SK-N-SH (cell line): ENCODE results near the gene DRGX. TPM values are rescaled to one million over a fixed set of nuclear protein-coding genes. Genes with fewer than 3 reads are reported as not detected.

ENCODE experiments used
- CTCF ChIA-PET: fragments of 300-600, 350-600 bp; formaldehyde crosslinking; extraction: SDS; loops from one replicate; lab custom pipeline; 2021; lab: Yijun Ruan, JAX
- POLR2A ChIA-PET: fragments of 350-600 bp; sonication (Branson Sonifier 250); formaldehyde crosslinking; extraction: SDS; loops from one replicate; lab custom pipeline; 2020; ENCODE audit warnings: antibody characterized with exemption, inconsistent platforms; lab: Yijun Ruan, JAX
- DNase-seq: peaks from one replicate; pipeline ENCODE4 v3.0.0; 2012
- H2AFZ ChIP-seq: fragments of 200-600 bp; sonication (generic); 2 replicates; pipeline ENCODE4 v1.8.1; 2016; ENCODE audit warnings: antibody characterized with exemption, mild to moderate bottlenecking, low read depth
- H3F3A ChIP-seq: fragments of 200-600 bp; sonication (generic); replicated peaks from 2 replicates; pipeline ENCODE3; 2016; ENCODE audit warnings: antibody characterized with exemption, mild to moderate bottlenecking; ENCODE audit not compliant: insufficient read depth
- H3K27ac ChIP-seq, 2 experiments: fragments of 200-500 bp in 1 of 2; fragments of 200-600 bp in 1 of 2; sonication (Bioruptor generic) in 1 of 2; sonication (generic), shearing (Covaris generic) in 1 of 2; 2 replicates each; pipeline versions ENCODE4 v1.5.1 to v1.6.1; 2014 to 2016; ENCODE audit warnings: low read depth in 2 of 2, inconsistent platforms in 1 of 2, low read length in 1 of 2, mild to moderate bottlenecking in 1 of 2, mixed read lengths in 1 of 2
- H3K27me3 ChIP-seq: fragments of 200-600 bp; sonication (generic), shearing (Covaris generic); 2 replicates; pipeline ENCODE4 v1.6.1; 2016; ENCODE audit warnings: mixed run types; ENCODE audit not compliant: insufficient read depth
- H3K36me3 ChIP-seq, 2 experiments: fragments of 200-500 bp in 1 of 2; fragments of 200-600 bp in 1 of 2; sonication (Bioruptor generic) in 1 of 2; sonication (generic) in 1 of 2; replicated peaks in 1 of 2; 2 replicates each; pipeline versions ENCODE3 to v1.5.1; 2014 to 2016; ENCODE audit warnings: low read length in 1 of 2, mild to moderate bottlenecking in 1 of 2; ENCODE audit not compliant: insufficient read depth in 2 of 2, control insufficient read depth in 1 of 2
- H3K4me1 ChIP-seq, 2 experiments: fragments of 200-500 bp in 1 of 2; fragments of 200-600 bp in 1 of 2; sonication (Bioruptor generic) in 1 of 2; sonication (generic), shearing (Covaris generic) in 1 of 2; 2 replicates each; pipeline versions ENCODE4 v1.5.1 to v1.6.1; 2014 to 2016; ENCODE audit warnings: low read depth in 1 of 2, low read length in 1 of 2, mixed run types in 1 of 2; ENCODE audit not compliant: insufficient read depth in 2 of 2, control insufficient read depth in 1 of 2
- H3K4me2 ChIP-seq: fragments of 200-600 bp; sonication (generic), shearing (Covaris generic); 2 replicates; pipeline ENCODE4 v1.6.1; 2017; ENCODE audit warnings: mixed run types
- H3K4me3 ChIP-seq, 2 experiments: fragments of 200-500 bp in 1 of 2; fragments of 200-600 bp in 1 of 2; sonication (Bioruptor generic) in 1 of 2; sonication (generic), shearing (Covaris generic) in 1 of 2; 2 replicates each; pipeline versions ENCODE4 v1.5.1 to v1.8.1; 2014 to 2016; ENCODE audit warnings: low read depth in 2 of 2, inconsistent platforms in 1 of 2, low read length in 1 of 2, mild to moderate bottlenecking in 1 of 2, mixed read lengths in 1 of 2, moderate library complexity in 1 of 2
- H3K79me2 ChIP-seq: fragments of 200-600 bp; sonication (generic); 2 replicates; pipeline ENCODE4 v1.8.1; 2017; ENCODE audit warnings: mild to moderate bottlenecking; ENCODE audit not compliant: insufficient read depth
- H3K9ac ChIP-seq: fragments of 200-600 bp; sonication (generic); 2 replicates; pipeline ENCODE4 v1.6.1; 2017; ENCODE audit warnings: mixed run types
- H3K9me2 ChIP-seq: fragments of 200-600 bp; sonication (generic); 2 replicates; pipeline ENCODE4 v1.6.1; 2017; ENCODE audit warnings: mixed run types
- H3K9me3 ChIP-seq: fragments of 200-600 bp; sonication (generic); 2 replicates; pipeline ENCODE4 v1.6.1; 2017; ENCODE audit warnings: mixed run types, mild to moderate bottlenecking, moderate library complexity
- H4K20me1 ChIP-seq: fragments of 200-600 bp; sonication (generic); 2 replicates; pipeline ENCODE4 v1.6.1; 2017; ENCODE audit warnings: mild to moderate bottlenecking, mixed run types; ENCODE audit not compliant: insufficient read depth
- CHD2 ChIP-seq: fragments of 150-350 bp; IDR thresholded peaks from 2 replicates; pipeline ENCODE4 v1.6.1; 2018; ENCODE audit warnings: low read length; ENCODE audit not compliant: partially characterized antibody
- CTCF ChIP-seq: fragments of 200-600 bp; sonication (generic); IDR thresholded peaks from 2 replicates; pipeline ENCODE4 v1.6.1; 2017; ENCODE audit warnings: antibody characterized with exemption, mild to moderate bottlenecking, moderate library complexity
- EP300 ChIP-seq, 2 experiments: IDR thresholded peaks; 2 replicates each; pipeline versions ENCODE4 v1.4.0 to v1.6.1; 2012; ENCODE audit warnings: borderline replicate concordance in 1 of 2, low read depth in 1 of 2, low read length in 1 of 2
- FOXJ3 ChIP-seq: sonication (generic); formaldehyde crosslinking; IDR thresholded peaks from 2 replicates; pipeline ENCODE4 v1.5.1; 2020; ENCODE audit warnings: mild to moderate bottlenecking, missing genetic modification reagents
- GABPA ChIP-seq: IDR thresholded peaks from 2 replicates; pipeline ENCODE4 v1.4.0; 2012; ENCODE audit warnings: low read depth, mild to moderate bottlenecking
- IRF3 ChIP-seq: fragments of 150-350 bp; IDR thresholded peaks from 2 replicates; pipeline ENCODE4 v1.6.1; 2016; ENCODE audit warnings: mild to moderate bottlenecking, low read depth, low read length
- JUND ChIP-seq: IDR thresholded peaks from 2 replicates; pipeline ENCODE4 v1.4.0; 2012
- MAX ChIP-seq: IDR thresholded peaks from 2 replicates; pipeline ENCODE4 v1.4.0; 2012; ENCODE audit warnings: low read depth
- RAD21 ChIP-seq: IDR thresholded peaks from 2 replicates; pipeline ENCODE4 v1.6.1; 2012; ENCODE audit warnings: mild to moderate bottlenecking, low read length
- REST ChIP-seq: IDR thresholded peaks from 2 replicates; pipeline ENCODE4 v1.6.1; 2012; ENCODE audit warnings: mild to moderate bottlenecking, low read depth, low read length, moderate library complexity
- RFX5 ChIP-seq: IDR thresholded peaks from 2 replicates; pipeline ENCODE4 v1.6.1; 2012; ENCODE audit warnings: mild to moderate bottlenecking, improper control_type of control experiment, low read length
- RXRA ChIP-seq: IDR thresholded peaks from 2 replicates; pipeline ENCODE4 v1.4.0; 2012; ENCODE audit warnings: low read depth, mild to moderate bottlenecking, borderline replicate concordance
- SMC3 ChIP-seq: IDR thresholded peaks from 2 replicates; pipeline ENCODE4 v1.6.1; 2012; ENCODE audit warnings: low read depth, low read length, improper control_type of control experiment
- TCF12 ChIP-seq: IDR thresholded peaks from 2 replicates; pipeline ENCODE4 v1.4.0; 2012
- USF2 ChIP-seq: fragments of 150-350 bp; IDR thresholded peaks from 2 replicates; pipeline ENCODE4 v1.6.1; 2017; ENCODE audit warnings: antibody characterized with exemption, low read length, low read depth, borderline replicate concordance
- ZBTB33 ChIP-seq: IDR thresholded peaks from 2 replicates; pipeline ENCODE4 v1.4.0; 2012; ENCODE audit warnings: low read depth, borderline replicate concordance
- WGBS: methylation state at CpG from one replicate; pipeline ENCODE4 v1.1.6; 2017; ENCODE audit warnings: low lambda C conversion rate; 5-methylcytosine and 5-hydroxymethylcytosine counted together
- polyA plus RNA-seq, 3 experiments: library from polyadenylated mRNA; depleted of rRNA; stranded (reverse); fragments of >200 nt; gene quantifications; 2 replicates each; pipeline ENCODE4 v1.2.3, GENCODE V29; 2012

DRGX gene
- polyA plus RNA-seq, 1 of the 3 experiments (the other 2 are of a cell fraction): not detected

- TF ChIP-seq GABPA (no peak), RXRA (no peak), FOXJ3 (no peak), RAD21 (no peak), IRF3 (no peak), RFX5 (no peak), TCF12 (no peak), EP300 (IDR thresholded peaks at IDR 0.05; ENCODE audit: borderline replicate concordance in 1 of 2, low read depth in 1 of 2, low read length in 1 of 2) (no peak)
- peaks cover 0 to 2% of the 10 kb centered on the region in 2 experiments for H3K36me3 ChIP-seq
- no peak overlapping the region for H2AFZ ChIP-seq
- H3K4me1 ChIP-seq: peaks cover 0 to 28% of the 10 kb centered on the region in 2 experiments; a peak in 1 of 4 replicates
- H3K4me2 ChIP-seq: no peak overlapping the region
- 43% methylated on average over 4 of the region's 4 CpGs for WGBS
- no peak for DNase-seq
- ChIA-PET CTCF (interaction anchor here (1.0 to 2.3 kb wide), 3 partner anchors 15 to 735 kb away, joined by 3 to 13 read pairs (median 9); no protein-coding TSS in a partner anchor), POLR2A (no interaction called here)
- no peak overlapping the region for H3K9ac ChIP-seq
- no peak overlapping the region for H3K4me3 ChIP-seq
- no peaks in the 10 kb centered on the region for H4K20me1 ChIP-seq
- H3K27ac ChIP-seq: no peak overlapping the region
- no peaks in the 10 kb centered on the region for H3F3A ChIP-seq
- H3K9me3 ChIP-seq: no peaks in the 10 kb centered on the region
- no peaks in the 10 kb centered on the region for H3K79me2 ChIP-seq
- peaks cover 54% of the 10 kb centered on the region for H3K27me3 ChIP-seq
- no peaks in the 10 kb centered on the region for H3K9me2 ChIP-seq
Observed at GRCh38 chr10:49393757-49394156, 2.1 kb downstream of the DRGX start.

- H3K27me3 ChIP-seq: peaks cover 53% of the 10 kb centered on the region
- WGBS: 86% methylated on average over 1 of the region's 1 CpG
- CTCF ChIA-PET: no interaction called here
- TF ChIP-seq USF2 (no peak), MAX (no peak), CHD2 (no peak), EP300 (IDR thresholded peaks at IDR 0.05; ENCODE audit: borderline replicate concordance in 1 of 2, low read depth in 1 of 2, low read length in 1 of 2) (no peak), REST (no peak), TCF12 (no peak), JUND (no peak), CTCF (no peak), SMC3 (no peak), ZBTB33 (no peak), IRF3 (no peak)
Observed at GRCh38 chr10:49393301-49393700, 2.6 kb downstream of the DRGX start.

More at GRCh38 chr10:49393301-49393700, 2.6 kb downstream of the DRGX start:
- H3K9me3 ChIP-seq: no peaks in the 10 kb centered on the region
- no peak overlapping the region for H2AFZ ChIP-seq
- H3K27ac ChIP-seq: no peak overlapping the region
- peaks cover 0 to 30% of the 10 kb centered on the region in 2 experiments; a peak in 1 of 4 replicates for H3K4me1 ChIP-seq
- DNase-seq: no peak
- H3K4me3 ChIP-seq: no peak overlapping the region
- H3K9ac ChIP-seq: no peak overlapping the region
- H4K20me1 ChIP-seq: no peaks in the 10 kb centered on the region
- H3K4me2 ChIP-seq: no peak overlapping the region
- POLR2A ChIA-PET: no interaction called here
- no peaks in the 10 kb centered on the region for H3K79me2 ChIP-seq
- H3F3A ChIP-seq: no peaks in the 10 kb centered on the region
- no peaks in the 10 kb centered on the region for H3K9me2 ChIP-seq
- peaks cover 0 to 2% of the 10 kb centered on the region in 2 experiments for H3K36me3 ChIP-seq
